Measurements from ENCODE around the gene HSD17B7.
A peak's percentile ranks its signal among the peaks of the same experiment; 100 is the strongest.
"Not testable (repeated sequence)": the region's sequence is repeated elsewhere in the genome, so short reads cannot be mapped to it uniquely, and the experiment has no call there.

Gene HSD17B7

GRCh38 chr1:162818136-162818535, 27.6 kb downstream of the HSD17B7 start:
- DNase-seq = not testable (repeated sequence)

GRCh38 chr1:162818666-162819065, 28.2 kb downstream of the HSD17B7 start:
- not testable (repeated sequence) for DNase-seq

GRCh38 chr1:162822391-162823200, 32.1 kb downstream of the HSD17B7 start:
- DNase-seq = no peak

GRCh38 chr1:162823231-162823630, 32.7 kb downstream of the HSD17B7 start:
- DNase-seq = no peak

GRCh38 chr1:162823771-162824525, 33.4 kb downstream of the HSD17B7 start:
- DNase-seq = no peak

DNA sequence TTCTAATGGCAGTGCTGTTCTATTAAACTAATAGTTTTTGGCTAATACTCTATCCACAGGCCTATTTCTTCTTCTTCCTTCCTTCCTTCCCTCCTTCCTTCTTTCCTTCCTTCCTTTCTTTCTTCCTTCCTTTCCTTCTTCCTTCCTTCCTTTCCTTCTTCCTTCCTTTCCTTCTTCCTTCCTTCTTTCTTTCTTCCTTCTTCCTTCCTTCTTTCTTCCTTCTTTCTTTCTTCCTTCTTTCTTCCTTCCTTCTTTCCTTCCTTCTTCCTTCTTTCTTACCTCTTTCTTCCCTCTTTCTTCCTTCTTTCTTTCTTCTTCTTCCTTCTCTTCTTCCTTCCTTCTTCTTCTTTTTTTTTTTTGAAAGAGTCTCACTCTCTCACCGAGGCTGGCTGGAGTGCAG, 38.8 kb downstream of the HSD17B7 start:
- no peak for DNase-seq

DNA sequence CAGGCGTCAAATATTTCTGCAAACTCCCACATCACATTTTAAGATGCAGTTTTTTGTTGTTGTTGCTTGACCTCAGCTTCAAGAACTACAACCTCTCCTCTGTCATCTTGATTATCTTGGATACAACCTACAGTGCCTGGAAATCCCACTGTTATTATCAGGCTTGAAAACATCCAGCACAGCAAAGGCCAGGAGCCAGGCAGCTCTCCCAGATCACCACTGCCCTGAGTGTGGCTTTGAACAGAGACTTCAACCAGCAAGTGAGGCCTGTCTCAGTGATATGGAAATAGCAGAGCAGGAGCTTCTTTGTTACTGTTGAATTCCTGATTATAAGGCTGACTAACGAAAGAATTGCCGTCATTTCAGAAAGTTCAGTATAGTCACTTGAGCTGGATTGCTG, 42.0 kb downstream of the HSD17B7 start:
- no peak for DNase-seq

GRCh38 chr1:162835157-162835899, 44.8 kb downstream of the HSD17B7 start:
- no peak for DNase-seq

GRCh38 chr1:162838863-162839262, 48.4 kb downstream of the HSD17B7 start:
- DNase-seq = no peak

DNA sequence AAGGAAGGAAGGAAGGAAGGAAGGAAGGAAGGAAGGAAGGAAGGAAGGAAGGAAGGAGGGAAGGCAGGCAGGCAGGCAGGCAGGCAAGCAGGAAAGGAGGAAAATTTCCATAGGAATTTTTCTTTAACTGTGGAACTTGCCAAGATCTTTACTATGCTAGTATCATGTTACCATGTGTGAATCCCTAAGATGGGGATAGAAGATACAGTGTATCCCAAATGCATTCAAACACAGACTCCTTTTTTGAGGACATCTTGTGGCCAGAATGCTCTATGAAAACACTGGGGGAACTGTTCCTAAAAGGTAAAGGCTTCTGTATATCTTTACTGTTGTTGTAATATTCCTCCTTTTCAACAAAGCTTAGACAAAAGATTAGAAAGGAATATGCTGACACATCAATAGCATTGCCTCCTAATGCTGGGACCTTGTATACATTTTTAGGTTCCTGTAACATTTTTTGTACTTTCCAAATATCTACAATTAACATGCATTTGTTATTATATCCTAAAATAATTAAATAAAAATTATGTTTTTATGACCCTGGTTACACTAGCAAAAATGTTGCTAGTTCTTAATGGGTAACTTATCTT, 49.8 kb downstream of the HSD17B7 start:
- DNase-seq = peak; percentile 18

DNA sequence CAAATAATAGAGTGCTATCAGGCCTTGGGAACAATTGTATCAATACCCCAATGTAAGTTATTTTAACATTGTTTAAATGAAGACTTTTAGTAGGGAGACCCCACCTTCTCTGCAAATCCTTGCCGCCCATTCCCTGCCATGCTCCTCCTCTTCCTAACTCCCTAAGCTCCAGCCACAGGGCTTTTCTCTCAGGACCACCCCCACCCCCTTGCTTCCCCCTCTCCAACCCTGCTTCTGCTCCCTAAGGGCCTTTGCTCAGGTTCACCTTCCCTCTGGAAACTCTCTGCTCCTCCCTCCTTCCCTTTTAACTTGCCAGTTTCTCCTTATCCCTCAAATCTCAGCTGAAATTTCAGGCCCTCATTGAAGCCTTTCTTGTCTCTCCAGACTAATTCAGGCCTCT, 53.7 kb downstream of the HSD17B7 start:
- DNase-seq = no peak

GRCh38 chr1:162846256-162847212, 56.0 kb downstream of the HSD17B7 start:
- DNase-seq = peak; percentile 15

GRCh38 chr1:162847839-162848453, 57.4 kb downstream of the HSD17B7 start:
- peak; percentile 69 for DNase-seq

DNA sequence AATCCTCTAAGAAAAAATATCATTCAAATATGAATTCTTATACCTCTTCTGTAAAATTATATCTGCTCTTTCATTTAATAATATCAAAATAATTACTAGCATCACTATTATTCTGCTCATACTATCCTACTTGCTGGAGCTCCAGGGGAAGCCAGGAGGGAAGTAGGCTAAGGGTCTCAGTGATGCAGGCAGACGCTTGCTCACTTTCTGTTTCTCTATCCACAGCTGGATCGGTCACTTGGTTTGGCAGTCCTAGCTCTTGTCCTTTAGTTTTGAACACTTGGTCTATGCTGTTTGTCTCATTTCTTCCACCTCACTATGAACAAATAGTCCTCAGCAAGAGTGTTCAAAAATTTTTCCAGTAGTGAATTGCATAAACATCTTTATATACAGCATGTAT, 59.2 kb downstream of the HSD17B7 start:
- no peak for DNase-seq

- DNase-seq = no peak
These were observed 60.8 kb downstream of the HSD17B7 start for GRCh38 chr1:162851341-162851740.

DNA sequence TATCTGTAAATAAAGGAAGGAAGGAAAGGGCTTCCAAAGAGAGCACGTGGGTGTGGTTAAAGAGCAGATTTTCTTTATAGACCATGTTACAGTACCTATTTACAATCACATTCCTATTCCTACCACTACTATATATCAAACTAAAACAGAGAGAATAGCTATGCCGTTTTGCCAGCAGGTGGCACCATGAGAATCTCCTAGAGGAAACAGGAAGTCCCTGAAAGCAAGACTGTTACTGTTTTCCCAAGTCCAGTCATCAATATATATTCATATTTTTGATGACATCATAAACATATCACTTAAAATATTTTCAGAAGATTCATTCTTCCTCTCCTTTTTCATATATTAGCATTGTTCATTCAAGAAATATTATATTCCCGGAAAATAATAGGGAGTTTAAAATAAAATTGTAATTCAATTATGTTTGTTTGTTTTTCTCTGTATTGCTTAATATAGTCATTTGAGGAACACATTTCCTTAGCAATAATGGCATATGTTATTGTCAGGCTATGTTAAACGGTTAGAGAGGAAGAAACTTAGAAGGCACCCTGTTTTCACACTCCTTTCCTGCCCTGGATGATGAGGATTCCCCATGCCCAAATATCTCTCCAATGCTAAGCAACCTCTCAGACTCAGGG, 63.9 kb downstream of the HSD17B7 start:
- DNase-seq = peak; percentile 73

- DNase-seq = peak; percentile 58
These were observed 65.1 kb downstream of the HSD17B7 start for GRCh38 chr1:162855461-162856150.

- DNase-seq = peak; percentile 93
These were observed 65.8 kb downstream of the HSD17B7 start for GRCh38 chr1:162856260-162856659.

GRCh38 chr1:162857850-162858249, 67.3 kb downstream of the HSD17B7 start:
- peak; percentile 57 for DNase-seq

GRCh38 chr1:162859191-162859590, 68.7 kb downstream of the HSD17B7 start:
- DNase-seq = no peak
